ENCODE results near the gene REG4.

The REG4 gene

GRCh38 chr1:119827010-119827409, 15.8 kb upstream of the REG4 start:
- TF ChIP-seq, protein P1, sequence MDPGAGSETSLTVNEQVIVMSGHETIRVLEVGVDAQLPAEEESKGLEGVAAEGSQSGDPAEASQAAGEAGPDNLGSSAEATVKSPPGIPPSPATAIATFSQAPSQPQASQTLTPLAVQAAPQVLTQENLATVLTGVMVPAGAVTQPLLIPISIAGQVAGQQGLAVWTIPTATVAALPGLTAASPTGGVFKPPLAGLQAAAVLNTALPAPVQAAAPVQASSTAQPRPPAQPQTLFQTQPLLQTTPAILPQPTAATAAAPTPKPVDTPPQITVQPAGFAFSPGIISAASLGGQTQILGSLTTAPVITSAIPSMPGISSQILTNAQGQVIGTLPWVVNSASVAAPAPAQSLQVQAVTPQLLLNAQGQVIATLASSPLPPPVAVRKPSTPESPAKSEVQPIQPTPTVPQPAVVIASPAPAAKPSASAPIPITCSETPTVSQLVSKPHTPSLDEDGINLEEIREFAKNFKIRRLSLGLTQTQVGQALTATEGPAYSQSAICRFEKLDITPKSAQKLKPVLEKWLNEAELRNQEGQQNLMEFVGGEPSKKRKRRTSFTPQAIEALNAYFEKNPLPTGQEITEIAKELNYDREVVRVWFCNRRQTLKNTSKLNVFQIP (CRISPR knock-in tag; IDR thresholded peaks at IDR 0.05; ENCODE audit: borderline replicate concordance, low read depth): no peak
- TF ChIP-seq ZNF70 (CRISPR knock-in tag; IDR thresholded peaks at IDR 0.05): no peak
- no peak for TF ChIP-seq PPARA (CRISPR knock-in tag; IDR thresholded peaks at IDR 0.05; ENCODE audit: borderline replicate concordance)
- TF ChIP-seq OSR1 (CRISPR knock-in tag; IDR thresholded peaks at IDR 0.05): no peak
- no peak for TF ChIP-seq ARNTL (CRISPR knock-in tag; IDR thresholded peaks at IDR 0.05; ENCODE audit: borderline replicate concordance, low read depth)
- no peak for TF ChIP-seq RARB (CRISPR knock-in tag; IDR thresholded peaks at IDR 0.05)
- TF ChIP-seq TCF4 (CRISPR knock-in tag; IDR thresholded peaks at IDR 0.05; ENCODE audit: borderline replicate concordance): no peak
- TF ChIP-seq ZNF565 (CRISPR knock-in tag; conservative IDR thresholded peaks at IDR 0.05; ENCODE audit: low read depth): no peak
- TF ChIP-seq ZFP30 (CRISPR knock-in tag; IDR thresholded peaks at IDR 0.05): no peak
- peak; percentile 41; the same call in 2 of the 3 replicates for ATAC-seq

DNA sequence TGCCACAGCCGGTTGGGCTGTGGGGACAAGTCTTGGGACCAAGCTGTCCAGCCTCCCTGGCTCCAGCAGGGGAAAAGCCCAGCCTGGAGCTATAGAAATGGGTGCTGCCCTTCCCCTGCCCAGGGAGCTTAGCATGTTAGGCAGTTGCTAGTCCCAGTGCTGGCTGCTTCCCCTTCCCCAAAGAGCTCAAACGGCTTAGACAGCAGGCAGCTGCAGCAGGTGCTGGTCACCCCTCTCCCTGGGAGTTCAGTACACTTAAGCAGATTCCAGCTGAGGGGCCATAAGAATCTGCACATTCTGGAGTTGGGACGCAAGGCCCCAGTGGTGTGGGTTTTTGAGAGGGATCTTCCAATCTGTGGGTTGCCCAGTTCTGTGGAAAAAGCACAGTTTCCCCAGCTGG, 11.1 kb upstream of the REG4 start:
- ATAC-seq: no peak
- no peak for TF ChIP-seq ESRRG (CRISPR knock-in tag; IDR thresholded peaks at IDR 0.05)
- TF ChIP-seq OSR1 (CRISPR knock-in tag; IDR thresholded peaks at IDR 0.05): no peak
- TF ChIP-seq ZFP30 (CRISPR knock-in tag; IDR thresholded peaks at IDR 0.05): no peak
- TF ChIP-seq CSDC2 (CRISPR knock-in tag; IDR thresholded peaks at IDR 0.05): no peak
- TF ChIP-seq PPARA (CRISPR knock-in tag; IDR thresholded peaks at IDR 0.05; ENCODE audit: borderline replicate concordance): no peak
- no peak for TF ChIP-seq TOX (CRISPR knock-in tag; IDR thresholded peaks at IDR 0.05; ENCODE audit: borderline replicate concordance)
- no peak for TF ChIP-seq ARNTL (CRISPR knock-in tag; IDR thresholded peaks at IDR 0.05; ENCODE audit: borderline replicate concordance, low read depth)
- no peak for TF ChIP-seq ZNF8 (CRISPR knock-in tag; IDR thresholded peaks at IDR 0.05)
- TF ChIP-seq RARB (CRISPR knock-in tag; IDR thresholded peaks at IDR 0.05): no peak
- TF ChIP-seq, protein P1 (CRISPR knock-in tag; IDR thresholded peaks at IDR 0.05; ENCODE audit: borderline replicate concordance, low read depth): no peak
- TF ChIP-seq SNAI2 (CRISPR knock-in tag; IDR thresholded peaks at IDR 0.05): no peak

DNA sequence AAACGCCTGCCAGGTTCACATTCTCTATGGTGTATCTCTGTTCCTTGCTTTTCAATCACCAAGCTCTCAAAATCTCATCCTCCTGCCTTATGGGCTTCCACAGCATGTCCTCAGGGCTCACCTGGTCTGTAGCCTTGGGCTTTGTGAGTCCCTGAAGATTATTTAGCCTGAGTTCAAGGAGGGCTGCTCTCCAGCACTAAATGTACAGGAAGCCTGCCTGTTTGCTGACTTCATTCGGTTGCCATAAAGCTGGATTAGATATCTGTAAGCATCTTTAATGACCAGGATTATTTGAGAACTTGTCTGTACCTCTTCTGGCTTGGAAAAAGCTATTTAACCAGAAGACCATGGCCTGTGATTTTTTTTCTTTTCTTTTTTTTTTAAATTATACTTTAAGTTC, 6.9 kb upstream of the REG4 start:
- TF ChIP-seq ARNTL (CRISPR knock-in tag; IDR thresholded peaks at IDR 0.05; ENCODE audit: borderline replicate concordance, low read depth) (no peak), ZFP3 (CRISPR knock-in tag; IDR thresholded peaks at IDR 0.05) (no peak), CSDC2 (CRISPR knock-in tag; IDR thresholded peaks at IDR 0.05) (no peak), ZC3H10 (CRISPR knock-in tag; IDR thresholded peaks at IDR 0.05) (no peak), ZNF8 (CRISPR knock-in tag; IDR thresholded peaks at IDR 0.05) (no peak), ZNF70 (CRISPR knock-in tag; IDR thresholded peaks at IDR 0.05) (no peak), RARB (CRISPR knock-in tag; IDR thresholded peaks at IDR 0.05) (no peak), OSR1 (CRISPR knock-in tag; IDR thresholded peaks at IDR 0.05) (no peak), TOX (CRISPR knock-in tag; IDR thresholded peaks at IDR 0.05; ENCODE audit: borderline replicate concordance) (no peak), PATZ1 (CRISPR knock-in tag; IDR thresholded peaks at IDR 0.05; ENCODE audit: borderline replicate concordance) (no peak), ESRRG (CRISPR knock-in tag; IDR thresholded peaks at IDR 0.05) (no peak)
- TF ChIP-seq, protein P1 (CRISPR knock-in tag; IDR thresholded peaks at IDR 0.05; ENCODE audit: borderline replicate concordance, low read depth): no peak
- TF ChIP-seq, protein P2, sequence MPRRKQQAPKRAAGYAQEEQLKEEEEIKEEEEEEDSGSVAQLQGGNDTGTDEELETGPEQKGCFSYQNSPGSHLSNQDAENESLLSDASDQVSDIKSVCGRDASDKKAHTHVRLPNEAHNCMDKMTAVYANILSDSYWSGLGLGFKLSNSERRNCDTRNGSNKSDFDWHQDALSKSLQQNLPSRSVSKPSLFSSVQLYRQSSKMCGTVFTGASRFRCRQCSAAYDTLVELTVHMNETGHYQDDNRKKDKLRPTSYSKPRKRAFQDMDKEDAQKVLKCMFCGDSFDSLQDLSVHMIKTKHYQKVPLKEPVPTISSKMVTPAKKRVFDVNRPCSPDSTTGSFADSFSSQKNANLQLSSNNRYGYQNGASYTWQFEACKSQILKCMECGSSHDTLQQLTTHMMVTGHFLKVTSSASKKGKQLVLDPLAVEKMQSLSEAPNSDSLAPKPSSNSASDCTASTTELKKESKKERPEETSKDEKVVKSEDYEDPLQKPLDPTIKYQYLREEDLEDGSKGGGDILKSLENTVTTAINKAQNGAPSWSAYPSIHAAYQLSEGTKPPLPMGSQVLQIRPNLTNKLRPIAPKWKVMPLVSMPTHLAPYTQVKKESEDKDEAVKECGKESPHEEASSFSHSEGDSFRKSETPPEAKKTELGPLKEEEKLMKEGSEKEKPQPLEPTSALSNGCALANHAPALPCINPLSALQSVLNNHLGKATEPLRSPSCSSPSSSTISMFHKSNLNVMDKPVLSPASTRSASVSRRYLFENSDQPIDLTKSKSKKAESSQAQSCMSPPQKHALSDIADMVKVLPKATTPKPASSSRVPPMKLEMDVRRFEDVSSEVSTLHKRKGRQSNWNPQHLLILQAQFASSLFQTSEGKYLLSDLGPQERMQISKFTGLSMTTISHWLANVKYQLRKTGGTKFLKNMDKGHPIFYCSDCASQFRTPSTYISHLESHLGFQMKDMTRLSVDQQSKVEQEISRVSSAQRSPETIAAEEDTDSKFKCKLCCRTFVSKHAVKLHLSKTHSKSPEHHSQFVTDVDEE (CRISPR knock-in tag; IDR thresholded peaks at IDR 0.05): no peak
- ATAC-seq: no peak
